Pancreas (tissue), 10 donors: ENCODE data around the gene SHCBP1L. TPM values are rescaled to one million over a fixed set of nuclear protein-coding genes. Genes with fewer than 3 reads are reported as not detected.

ENCODE experiments used
- ATAC-seq, 4 donors: fragments of 200-7000 bp; cut with Tn5 transposase; one replicate each; pipeline versions ENCODE4 v1.8.0 to v1.9.1; 2020; ENCODE audit warnings: mild to moderate bottlenecking in 4 of 4, moderate library complexity in 4 of 4
- DNase-seq, 6 donors: peaks; one replicate each; pipeline ENCODE4 v3.0.0-alpha.2; 2020
- FAIRE-seq: peaks from 2 replicates; lab custom pipeline; 2012; peaks lifted over from hg19 to GRCh38; lab: Jason Lieb, UNC
- H3K27ac ChIP-seq, 4 donors: fragments of 200-600 bp; sonication (generic); 1 replicate in 3 of 4; 2 replicates in 1 of 4; pipeline versions ENCODE4 v1.5.0 to v1.8.0; 2020
- H3K27me3 ChIP-seq, 4 donors: fragments of 200-600 bp; one replicate each; pipeline ENCODE4 v1.8.0; 2021
- H3K36me3 ChIP-seq, 3 donors: fragments of 200-600 bp; sonication (generic) in 1 of 3; one replicate each; pipeline versions ENCODE4 v1.5.0 to v1.8.0; 2020 to 2021
- H3K4me1 ChIP-seq, 3 donors: fragments of 200-600 bp; one replicate each; pipeline ENCODE4 v1.8.0; 2021
- H3K4me3 ChIP-seq, 4 donors: fragments of 200-600 bp; sonication (generic) in 2 of 4; one replicate each; pipeline versions ENCODE4 v1.5.0 to v1.8.0; 2020 to 2021
- H3K9me3 ChIP-seq, 4 donors: fragments of 200-600 bp; one replicate each; pipeline ENCODE4 v1.8.0; 2021
- CTCF ChIP-seq, 4 donors: fragments of 200-600 bp; sonication (generic) in 3 of 4; IDR thresholded peaks; one replicate each; pipeline versions ENCODE4 v1.5.0 to v1.8.0; 2021; ENCODE audit warnings: antibody characterized with exemption in 4 of 4
- WGBS, 2 donors: extraction: QIAGEN DNeasy Blood & Tissue Kit; methylation state at CpG; one replicate each; pipeline ENCODE4 v1.1.7; 2013; 5-methylcytosine and 5-hydroxymethylcytosine counted together
- intact Hi-C, 3 donors: fragments of 100-400 bp; cut with DNase I; formaldehyde crosslinking; loops; one replicate each; pipeline versions ENCODE4 v1.11.1 to v1.14.2; 2022
- polyA plus RNA-seq, 2 donors: library from polyadenylated mRNA; stranded (reverse); fragments of 200-250 nt; gene quantifications; one replicate each; pipeline ENCODE4 v1.2.3, GENCODE V29; 2013
- total RNA-seq, 6 donors: library from RNA; stranded (reverse); fragmentation: NEBNext Ultra II Directional in 4 of 6; extraction: Animal tissue kit (Norgen Biotek cat#: 25700) in 4 of 6; gene quantifications; one replicate each; pipeline versions ENCODE4 v1.2.1 to v1.2.4, GENCODE V29; 2021 to 2023
- donor health status: healthy with polysubstance abuse.
- donor health status: DM: no; HTN: no; CAD: no; lungs with moderate emphysema.
- donor health status: DM: no; HTN: no; CAD: no.
- donor health status: control.
- donor health status: control.
- donor health status: Bipolar disorder and iron deficiency.
- donor health status: DM: yes; HTN: yes; CAD: no.
- donor health status: DM: no; HTN: no; CAD: no.
- donor health status: DM: no; HTN: no; CAD: no.
- donor health status: DM: yes; HTN: yes; CAD: no.

SHCBP1L gene
- not detected for total RNA-seq
- polyA plus RNA-seq: not detected

GRCh38 chr1:182952677-182953444 lies at the start of gene SHCBP1L:
SHCBP1L (minus strand) TSS chr1:182953166; CDS start chr1:182953133, 33 bp downstream.
- 27 to 29% methylated on average over 59 to 79 of the region's 79 CpGs for WGBS, 2 donors
- Histone ChIP-seq H3K27ac (no peak within 1 kb of the TSS), H3K4me3 (peak within 1 kb of the TSS in 1 of 4 donors; percentile 17), H3K4me1 (no peaks in the 10 kb centered on the region), H3K9me3 (no peaks in the 10 kb centered on the region), H3K27me3 (peaks cover 0 to 6% (median 2%) of the 10 kb centered on the region in 4 donors), H3K36me3 (no peaks in the 10 kb centered on the region)
- intact Hi-C loops: loop anchor here in 1 of 3 donors (10.0 kb wide), 1 partner anchor 272 kb away; no protein-coding TSS in a partner anchor
- no peak for TF ChIP-seq CTCF (IDR thresholded peaks at IDR 0.05)
- FAIRE-seq: no peak
- ATAC-seq: peak in 3 of 4 donors; percentile 11 to 44 (median 43)
- DNase-seq: peak in 2 of 6 donors; percentile 55 to 63

- no peaks in the 10 kb centered on the region for H3K36me3 ChIP-seq
- DNase-seq (no peak), ATAC-seq (peak in 2 of 4 donors; percentile 52 to 54), FAIRE-seq (no peak)
- no peaks in the 10 kb centered on the region for H3K9me3 ChIP-seq
- intact Hi-C loops: no loop called here
- TF ChIP-seq CTCF (IDR thresholded peaks at IDR 0.05): no peak
- H3K4me1 ChIP-seq: peaks cover 0 to 5% (median 5%) of the 10 kb centered on the region in 3 donors
- H3K27me3 ChIP-seq: no peaks in the 10 kb centered on the region
- H3K27ac ChIP-seq: no peak overlapping the region
- no peak overlapping the region for H3K4me3 ChIP-seq
These were observed 49.3 kb upstream of the SHCBP1L start for GRCh38 chr1:183002267-183002666.

- peaks cover 0 to 5% (median 5%) of the 10 kb centered on the region in 3 donors for H3K4me1 ChIP-seq
- no peak for TF ChIP-seq CTCF (IDR thresholded peaks at IDR 0.05)
- no peak overlapping the region for H3K27ac ChIP-seq
- ATAC-seq (no peak), DNase-seq (no peak), FAIRE-seq (no peak)
- WGBS, 2 donors: 73 to 80% methylated on average over 4 of the region's 4 CpGs
- H3K27me3 ChIP-seq: no peaks in the 10 kb centered on the region
- H3K4me3 ChIP-seq: no peak overlapping the region
- intact Hi-C loops: no loop called here
- no peaks in the 10 kb centered on the region for H3K9me3 ChIP-seq
- no peaks in the 10 kb centered on the region for H3K36me3 ChIP-seq
These were observed 47.4 kb upstream of the SHCBP1L start for GRCh38 chr1:183000167-183000962.

GRCh38 chr1:182998482-182998881 lies 45.5 kb upstream of the SHCBP1L start:
- no peak for ATAC-seq
- H3K4me1 ChIP-seq: peaks cover 0 to 5% (median 5%) of the 10 kb centered on the region in 3 donors
- no peak for FAIRE-seq
- H3K9me3 ChIP-seq: no peaks in the 10 kb centered on the region
- H3K36me3 ChIP-seq: no peaks in the 10 kb centered on the region
- TF ChIP-seq CTCF (IDR thresholded peaks at IDR 0.05): no peak
- H3K4me3 ChIP-seq: no peak overlapping the region
- no peak overlapping the region for H3K27ac ChIP-seq
- no peaks in the 10 kb centered on the region for H3K27me3 ChIP-seq
- no peak for DNase-seq
- intact Hi-C loops: no loop called here
